Fibroblast of mammary gland (primary cell): ENCODE data around the gene ADGRL4.
"Not testable (repeated sequence)": the region's sequence is repeated elsewhere in the genome, so short reads cannot be mapped to it uniquely, and the experiment has no call there.

Experiments used
- DNase-seq: peaks from one replicate; pipeline ENCODE4 v3.0.0-alpha.2; 2010; ENCODE audit warnings: low read depth
- H3K4me3 ChIP-seq: 2 replicates; pipeline ENCODE4 v1.5.1; 2011; ENCODE audit warnings: low read depth, mild to moderate bottlenecking, low read length, moderate library complexity; ENCODE audit not compliant: control insufficient read depth
- CTCF ChIP-seq: conservative IDR thresholded peaks from 2 replicates; pipeline ENCODE4 v1.5.1; 2011; ENCODE audit warnings: low read depth, low read length, inconsistent platforms; ENCODE audit not compliant: control insufficient read depth, insufficient read depth

The ADGRL4 gene

GRCh38 chr1:78880223-78880622, 126.3 kb downstream of the ADGRL4 start:
- no peak for DNase-seq
- no peak overlapping the region for H3K4me3 ChIP-seq
- TF ChIP-seq CTCF: no peak

- not testable (repeated sequence) for H3K4me3 ChIP-seq, DNase-seq
Measured at GRCh38 chr1:78875986-78876385, 130.5 kb downstream of the ADGRL4 start.

DNA sequence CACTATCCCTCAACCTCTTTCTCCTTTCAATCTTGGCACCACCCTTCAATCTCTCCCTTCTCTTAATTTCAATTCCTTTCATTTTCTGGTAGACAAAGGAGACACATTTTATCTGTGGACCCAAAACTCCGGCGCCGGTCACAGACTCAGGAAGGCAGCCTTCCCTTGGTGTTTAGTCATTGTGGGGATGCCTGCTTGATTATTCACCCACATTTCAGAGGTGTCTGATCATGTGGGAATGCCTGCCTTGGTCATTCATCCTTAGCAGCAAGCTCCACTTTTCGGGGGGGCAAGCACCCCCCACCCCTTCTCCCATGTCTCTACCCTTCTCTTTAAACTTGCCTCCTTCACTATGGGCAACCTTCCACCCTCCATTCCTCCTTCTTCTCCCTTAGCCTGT, 133.7 kb downstream of the ADGRL4 start:
- peak; percentile 42 for DNase-seq
- not testable (repeated sequence) for H3K4me3 ChIP-seq

- H3K4me3 ChIP-seq: no peak overlapping the region
- no peak for TF ChIP-seq CTCF
- DNase-seq: no peak
Measured at GRCh38 chr1:78871249-78871648, 135.3 kb downstream of the ADGRL4 start.

DNA sequence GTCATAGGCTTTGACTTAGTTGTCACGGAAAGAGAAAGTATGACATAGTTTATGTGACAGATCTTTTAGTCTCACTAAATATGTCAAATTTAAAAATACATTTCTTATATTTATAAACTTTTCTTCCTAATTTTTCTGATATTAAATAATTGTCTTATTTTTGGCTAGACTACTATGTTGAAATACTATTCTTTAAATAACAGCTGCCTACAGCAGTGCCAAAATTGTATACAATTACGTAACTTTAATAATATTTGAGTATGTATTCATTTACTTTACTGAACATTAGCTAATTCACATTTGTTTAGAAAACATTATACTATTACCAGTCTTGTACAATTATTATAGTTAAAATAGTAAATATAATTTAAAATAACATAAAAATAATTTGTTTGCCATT, 137.4 kb downstream of the ADGRL4 start:
- no peak overlapping the region for H3K4me3 ChIP-seq
- no peak for TF ChIP-seq CTCF

DNA sequence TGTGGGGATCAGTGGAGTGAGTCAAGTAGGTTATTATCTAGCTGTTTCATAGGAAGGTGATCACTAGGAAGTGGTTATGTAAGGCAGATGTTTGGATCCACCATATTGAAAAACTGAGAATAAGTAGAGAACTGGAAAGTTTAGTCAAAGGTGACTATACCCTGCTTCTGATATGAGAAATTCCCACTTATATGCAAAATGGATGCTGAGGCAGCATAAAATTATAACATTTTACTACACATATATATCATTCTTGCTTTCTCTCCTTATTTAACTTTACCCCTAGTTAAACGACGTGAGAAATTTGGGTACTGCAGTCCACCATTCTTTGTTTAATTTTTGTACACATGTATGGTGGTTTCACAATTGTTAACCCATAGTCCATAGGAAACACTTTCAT, 142.4 kb downstream of the ADGRL4 start:
- DNase-seq: no peak
- no peak overlapping the region for H3K4me3 ChIP-seq

More for the DNA sequence above, 137.4 kb downstream of the ADGRL4 start:
- DNase-seq: no peak

DNA sequence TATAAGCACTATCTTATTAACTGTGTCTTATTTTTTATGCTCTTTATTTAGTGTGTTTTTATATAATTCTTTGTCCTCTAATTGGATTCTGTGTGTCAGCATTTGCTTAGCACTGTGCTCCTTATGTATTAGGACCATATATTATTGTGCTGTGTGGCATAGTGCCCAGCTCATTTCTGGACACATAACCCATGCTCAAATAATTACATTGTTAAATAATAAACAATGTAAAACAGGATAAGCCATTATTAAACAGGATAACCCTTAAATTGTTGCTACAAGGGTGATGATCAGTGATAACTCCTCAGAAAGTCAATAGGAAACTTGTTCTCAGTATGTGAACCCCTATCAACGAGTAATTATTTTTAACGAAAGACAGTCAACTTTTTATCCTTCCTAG, 150.4 kb downstream of the ADGRL4 start:
- H3K4me3 ChIP-seq: no peak overlapping the region
- no peak for TF ChIP-seq CTCF
- no peak for DNase-seq

More for the DNA sequence above, 142.4 kb downstream of the ADGRL4 start:
- no peak for TF ChIP-seq CTCF

DNA sequence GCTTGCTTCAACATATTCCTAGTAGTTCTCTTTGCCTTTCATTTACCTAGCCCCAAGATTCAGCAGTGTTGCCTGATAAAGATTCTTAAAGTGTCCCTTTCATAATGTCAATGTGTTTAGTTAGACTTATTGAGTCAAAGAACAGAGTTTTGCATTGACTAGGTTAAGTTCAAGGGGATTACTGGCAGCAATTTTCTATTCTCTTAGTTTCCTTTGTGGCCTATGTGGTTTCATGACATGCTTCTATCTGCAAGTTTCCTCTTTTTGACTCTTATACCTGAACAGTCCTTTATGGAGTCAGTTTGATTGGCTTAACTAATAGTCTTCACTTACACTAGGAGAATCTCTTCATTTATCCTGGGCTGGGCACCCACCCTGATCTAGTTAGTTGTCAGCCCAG, 151.3 kb downstream of the ADGRL4 start:
- H3K4me3 ChIP-seq: no peak overlapping the region
- no peak for TF ChIP-seq CTCF
- no peak for DNase-seq
